Neutrophil (primary cell): Measurements from ENCODE around the gene CMTM1.
"Not testable (repeated sequence)": the region's sequence is repeated elsewhere in the genome, so short reads cannot be mapped to it uniquely, and the experiment has no call there.

Experiments used
- H3K27ac ChIP-seq: fragments of 200-600 bp; sonication (generic); 2 replicates; pipeline ENCODE4 v1.5.1; 2016; ENCODE audit warnings: mild to moderate bottlenecking, moderate library complexity
- H3K27me3 ChIP-seq: fragments of 200-600 bp; sonication (generic); 2 replicates; pipeline ENCODE4 v1.6.0; 2016; ENCODE audit warnings: mild to moderate bottlenecking
- H3K36me3 ChIP-seq: fragments of 200-600 bp; sonication (generic); 2 replicates; pipeline ENCODE4 v1.5.1; 2017
- H3K4me1 ChIP-seq, 2 experiments: fragments of 200-600 bp in 1 of 2; sonication (generic) in 1 of 2; 1 replicate in 1 of 2; 2 replicates in 1 of 2; pipeline versions ENCODE4 v1.5.1 to v1.6.1; 2013 to 2016; ENCODE audit warnings: low read depth in 1 of 2, low read length in 1 of 2, mild to moderate bottlenecking in 1 of 2, moderate library complexity in 1 of 2; ENCODE audit not compliant: control insufficient read depth in 1 of 2, insufficient read depth in 1 of 2
- H3K4me3 ChIP-seq, 2 experiments: fragments of 200-600 bp in 1 of 2; sonication (generic) in 1 of 2; 1 replicate in 1 of 2; 2 replicates in 1 of 2; pipeline ENCODE4 v1.5.1; 2013 to 2016; ENCODE audit warnings: low read depth in 1 of 2, low read length in 1 of 2, mild to moderate bottlenecking in 1 of 2, moderate library complexity in 1 of 2
- H3K9me3 ChIP-seq: fragments of 200-600 bp; sonication (generic); 2 replicates; pipeline ENCODE4 v1.5.1; 2016
- CTCF ChIP-seq: fragments of 200-600 bp; sonication (generic); IDR thresholded peaks from 2 replicates; pipeline ENCODE4 v1.5.1; 2016; ENCODE audit warnings: antibody characterized with exemption

The CMTM1 gene

GRCh38 chr16:66560107-66560506 is 6.1 kb upstream of the CMTM1 start:
- no peaks in the 10 kb centered on the region for H3K27me3 ChIP-seq
- TF ChIP-seq CTCF, result no peak
- H3K27ac ChIP-seq, result peak overlapping the region; percentile 60
- H3K36me3 ChIP-seq, result peaks cover 98% of the 10 kb centered on the region
- peaks cover 65 to 85% of the 10 kb centered on the region in 2 experiments for H3K4me1 ChIP-seq
- no peak overlapping the region for H3K4me3 ChIP-seq
- H3K9me3 ChIP-seq, result no peaks in the 10 kb centered on the region

GRCh38 chr16:66561381-66562080 is 4.7 kb upstream of the CMTM1 start:
- peaks cover 51 to 70% of the 10 kb centered on the region in 2 experiments for H3K4me1 ChIP-seq
- H3K36me3 ChIP-seq, result peaks cover 100% of the 10 kb centered on the region
- no peaks in the 10 kb centered on the region for H3K9me3 ChIP-seq
- H3K27ac ChIP-seq, result peak overlapping the region; percentile 60
- TF ChIP-seq CTCF, result no peak
- H3K4me3 ChIP-seq, result no peak overlapping the region
- H3K27me3 ChIP-seq, result no peaks in the 10 kb centered on the region

- no peaks in the 10 kb centered on the region for H3K9me3 ChIP-seq
- no peak for TF ChIP-seq CTCF
- peaks cover 100% of the 10 kb centered on the region for H3K36me3 ChIP-seq
- H3K27ac ChIP-seq, result peak overlapping the region; percentile 60
- no peak overlapping the region for H3K4me3 ChIP-seq
- H3K27me3 ChIP-seq, result no peaks in the 10 kb centered on the region
- H3K4me1 ChIP-seq, result peaks cover 42 to 62% of the 10 kb centered on the region in 2 experiments
Observed at GRCh38 chr16:66562409-66562808, 3.8 kb upstream of the CMTM1 start.

GRCh38 chr16:66562986-66563385 is 3.3 kb upstream of the CMTM1 start:
- Histone ChIP-seq H3K27ac (peak overlapping the region; percentile 60), H3K36me3 (peaks cover 100% of the 10 kb centered on the region)

GRCh38 chr16:66563574-66564334 is 2.5 kb upstream of the CMTM1 start:
- no peaks in the 10 kb centered on the region for H3K9me3 ChIP-seq
- no peak for TF ChIP-seq CTCF
- H3K36me3 ChIP-seq, result peaks cover 99% of the 10 kb centered on the region
- peaks cover 29 to 48% of the 10 kb centered on the region in 2 experiments for H3K4me1 ChIP-seq
- H3K27ac ChIP-seq, result peak overlapping the region; percentile 60
- no peak overlapping the region for H3K4me3 ChIP-seq
- H3K27me3 ChIP-seq, result no peaks in the 10 kb centered on the region

More at GRCh38 chr16:66562986-66563385, 3.3 kb upstream of the CMTM1 start:
- no peaks in the 10 kb centered on the region for H3K9me3 ChIP-seq
- no peak for TF ChIP-seq CTCF
- H3K4me3 ChIP-seq, result no peak overlapping the region
- H3K27me3 ChIP-seq, result no peaks in the 10 kb centered on the region
- H3K4me1 ChIP-seq, result peaks cover 36 to 56% of the 10 kb centered on the region in 2 experiments

- Histone ChIP-seq H3K4me1 (peaks cover 7 to 18% of the 10 kb centered on the region in 2 experiments), H3K36me3 (peaks cover 93% of the 10 kb centered on the region), H3K27ac (peak overlapping the region; percentile 16)
- not testable (repeated sequence) for H3K9me3 ChIP-seq, H3K27me3 ChIP-seq, H3K4me3 ChIP-seq
Observed at GRCh38 chr16:66567270-66567669, 1.0 kb downstream of the CMTM1 start.
